SK-N-SH treated with all-trans-retinoic acid at 6 μM for 48 hours (cell line): ENCODE measurements around the gene KRTAP5-6.

Experiments
- ATAC-seq: fragments of 200-7000 bp; cut with Tn5 transposase; 3 replicates; pipeline ENCODE4 v1.9.1; 2020; ENCODE audit warnings: mild to moderate bottlenecking, moderate library complexity
- BACH2 ChIP-seq: fragments of 250-450 bp; sonication (Bioruptor Pico); IDR thresholded peaks from 2 replicates; pipeline ENCODE4 v1.9.0; 2021; ENCODE audit warnings: mild to moderate bottlenecking, borderline replicate concordance
- CSDC2 ChIP-seq: fragments of 250-450 bp; sonication (Bioruptor Pico); IDR thresholded peaks from 2 replicates; pipeline ENCODE4 v1.5.0; 2020; ENCODE audit warnings: mild to moderate bottlenecking, moderate library complexity
- ESRRG ChIP-seq: fragments of 250-450 bp; sonication (Bioruptor Pico); IDR thresholded peaks from 2 replicates; pipeline ENCODE4 v1.6.1; 2021; ENCODE audit warnings: mild to moderate bottlenecking
- ISL1 ChIP-seq: fragments of 250-450 bp; sonication (Bioruptor Pico); IDR thresholded peaks from 2 replicates; pipeline ENCODE4 v2.1.2; 2022; ENCODE audit warnings: mild to moderate bottlenecking, moderate library complexity
- OSR1 ChIP-seq: fragments of 250-450 bp; sonication (Bioruptor Pico); IDR thresholded peaks from 2 replicates; pipeline ENCODE4 v1.8.0; 2022; ENCODE audit warnings: moderate library complexity, mild to moderate bottlenecking, inconsistent platforms
- PPARA ChIP-seq: fragments of 250-450 bp; sonication (Bioruptor Pico); IDR thresholded peaks from 2 replicates; pipeline ENCODE4 v1.5.0; 2020; ENCODE audit warnings: mild to moderate bottlenecking, borderline replicate concordance
- SNAI2 ChIP-seq: fragments of 250-450 bp; sonication (Bioruptor Pico); IDR thresholded peaks from 2 replicates; pipeline ENCODE4 v1.5.0; 2020; ENCODE audit warnings: mild to moderate bottlenecking, moderate library complexity
- TCF4 ChIP-seq: fragments of 250-450 bp; sonication (Bioruptor Pico); IDR thresholded peaks from 2 replicates; pipeline ENCODE4 v1.8.0; 2021; ENCODE audit warnings: mild to moderate bottlenecking, moderate library complexity, borderline replicate concordance
- TOX ChIP-seq: fragments of 250-450 bp; sonication (Bioruptor Pico); IDR thresholded peaks from 2 replicates; pipeline ENCODE4 v1.8.0; 2021; ENCODE audit warnings: mild to moderate bottlenecking, moderate library complexity, borderline replicate concordance
- ZC3H10 ChIP-seq: fragments of 250-450 bp; sonication (Bioruptor Pico); IDR thresholded peaks from 2 replicates; pipeline ENCODE4 v1.5.1; 2021; ENCODE audit warnings: mild to moderate bottlenecking, moderate library complexity
- ZFP3 ChIP-seq: fragments of 250-450 bp; sonication (Bioruptor Pico); IDR thresholded peaks from 2 replicates; pipeline ENCODE4 v1.5.0; 2020; ENCODE audit warnings: mild to moderate bottlenecking, moderate library complexity
- ZFP30 ChIP-seq: fragments of 450-650 bp; formaldehyde crosslinking; IDR thresholded peaks from 2 replicates; pipeline ENCODE4 v1.5.0; 2022; ENCODE audit warnings: mild to moderate bottlenecking, moderate library complexity
- ZNF70 ChIP-seq: fragments of 450-650 bp; formaldehyde crosslinking; IDR thresholded peaks from 2 replicates; pipeline ENCODE4 v1.5.0; 2020; ENCODE audit warnings: mild to moderate bottlenecking, moderate library complexity
- ZNF8 ChIP-seq: fragments of 450-650 bp; formaldehyde crosslinking; IDR thresholded peaks from 2 replicates; pipeline ENCODE4 v1.5.0; 2020; ENCODE audit warnings: mild to moderate bottlenecking, moderate library complexity
- TF ChIP-seq, protein P1 (sequence below): fragments of 250-450 bp; sonication (Bioruptor Pico); IDR thresholded peaks from 2 replicates; pipeline ENCODE4 v1.8.0; 2021; ENCODE audit warnings: low read depth, mild to moderate bottlenecking, moderate library complexity, borderline replicate concordance
- TF ChIP-seq, protein P2 (sequence below): fragments of 250-450 bp; sonication (Bioruptor Pico); IDR thresholded peaks from 2 replicates; pipeline ENCODE4 v1.5.0; 2020; ENCODE audit warnings: mild to moderate bottlenecking, moderate library complexity
- TF ChIP-seq, protein P3 (sequence below): fragments of 250-450 bp; sonication (Bioruptor Pico); IDR thresholded peaks from 2 replicates; pipeline ENCODE4 v1.5.1; 2020; ENCODE audit warnings: low read depth, mild to moderate bottlenecking, moderate library complexity
- TF ChIP-seq, protein P4 (sequence below): fragments of 250-450 bp; sonication (Bioruptor Pico); IDR thresholded peaks from 2 replicates; pipeline ENCODE4 v1.5.1; 2021; ENCODE audit warnings: mild to moderate bottlenecking, moderate library complexity
- TF ChIP-seq, protein P5 (sequence below): fragments of 250-450 bp; sonication (Bioruptor Pico); IDR thresholded peaks from 2 replicates; pipeline ENCODE4 v1.8.0; 2020; ENCODE audit warnings: mild to moderate bottlenecking, moderate library complexity, borderline replicate concordance

The KRTAP5-6 gene

GRCh38 chr11:1742869-1743584 is 46.0 kb downstream of the KRTAP5-6 start:
- TF ChIP-seq TCF4 (CRISPR knock-in tag) (no peak), ZFP3 (CRISPR knock-in tag) (no peak), OSR1 (CRISPR knock-in tag) (no peak), ESRRG (CRISPR knock-in tag) (no peak), BACH2 (no peak), SNAI2 (no peak), ISL1 (CRISPR knock-in tag) (no peak), CSDC2 (CRISPR knock-in tag) (no peak), ZC3H10 (no peak), PPARA (no peak), ZFP30 (no peak), TOX (no peak)
- TF ChIP-seq, protein P1, sequence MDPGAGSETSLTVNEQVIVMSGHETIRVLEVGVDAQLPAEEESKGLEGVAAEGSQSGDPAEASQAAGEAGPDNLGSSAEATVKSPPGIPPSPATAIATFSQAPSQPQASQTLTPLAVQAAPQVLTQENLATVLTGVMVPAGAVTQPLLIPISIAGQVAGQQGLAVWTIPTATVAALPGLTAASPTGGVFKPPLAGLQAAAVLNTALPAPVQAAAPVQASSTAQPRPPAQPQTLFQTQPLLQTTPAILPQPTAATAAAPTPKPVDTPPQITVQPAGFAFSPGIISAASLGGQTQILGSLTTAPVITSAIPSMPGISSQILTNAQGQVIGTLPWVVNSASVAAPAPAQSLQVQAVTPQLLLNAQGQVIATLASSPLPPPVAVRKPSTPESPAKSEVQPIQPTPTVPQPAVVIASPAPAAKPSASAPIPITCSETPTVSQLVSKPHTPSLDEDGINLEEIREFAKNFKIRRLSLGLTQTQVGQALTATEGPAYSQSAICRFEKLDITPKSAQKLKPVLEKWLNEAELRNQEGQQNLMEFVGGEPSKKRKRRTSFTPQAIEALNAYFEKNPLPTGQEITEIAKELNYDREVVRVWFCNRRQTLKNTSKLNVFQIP (CRISPR knock-in tag): no peak
- TF ChIP-seq, protein P2, sequence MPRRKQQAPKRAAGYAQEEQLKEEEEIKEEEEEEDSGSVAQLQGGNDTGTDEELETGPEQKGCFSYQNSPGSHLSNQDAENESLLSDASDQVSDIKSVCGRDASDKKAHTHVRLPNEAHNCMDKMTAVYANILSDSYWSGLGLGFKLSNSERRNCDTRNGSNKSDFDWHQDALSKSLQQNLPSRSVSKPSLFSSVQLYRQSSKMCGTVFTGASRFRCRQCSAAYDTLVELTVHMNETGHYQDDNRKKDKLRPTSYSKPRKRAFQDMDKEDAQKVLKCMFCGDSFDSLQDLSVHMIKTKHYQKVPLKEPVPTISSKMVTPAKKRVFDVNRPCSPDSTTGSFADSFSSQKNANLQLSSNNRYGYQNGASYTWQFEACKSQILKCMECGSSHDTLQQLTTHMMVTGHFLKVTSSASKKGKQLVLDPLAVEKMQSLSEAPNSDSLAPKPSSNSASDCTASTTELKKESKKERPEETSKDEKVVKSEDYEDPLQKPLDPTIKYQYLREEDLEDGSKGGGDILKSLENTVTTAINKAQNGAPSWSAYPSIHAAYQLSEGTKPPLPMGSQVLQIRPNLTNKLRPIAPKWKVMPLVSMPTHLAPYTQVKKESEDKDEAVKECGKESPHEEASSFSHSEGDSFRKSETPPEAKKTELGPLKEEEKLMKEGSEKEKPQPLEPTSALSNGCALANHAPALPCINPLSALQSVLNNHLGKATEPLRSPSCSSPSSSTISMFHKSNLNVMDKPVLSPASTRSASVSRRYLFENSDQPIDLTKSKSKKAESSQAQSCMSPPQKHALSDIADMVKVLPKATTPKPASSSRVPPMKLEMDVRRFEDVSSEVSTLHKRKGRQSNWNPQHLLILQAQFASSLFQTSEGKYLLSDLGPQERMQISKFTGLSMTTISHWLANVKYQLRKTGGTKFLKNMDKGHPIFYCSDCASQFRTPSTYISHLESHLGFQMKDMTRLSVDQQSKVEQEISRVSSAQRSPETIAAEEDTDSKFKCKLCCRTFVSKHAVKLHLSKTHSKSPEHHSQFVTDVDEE (CRISPR knock-in tag): no peak
- TF ChIP-seq, protein P3, sequence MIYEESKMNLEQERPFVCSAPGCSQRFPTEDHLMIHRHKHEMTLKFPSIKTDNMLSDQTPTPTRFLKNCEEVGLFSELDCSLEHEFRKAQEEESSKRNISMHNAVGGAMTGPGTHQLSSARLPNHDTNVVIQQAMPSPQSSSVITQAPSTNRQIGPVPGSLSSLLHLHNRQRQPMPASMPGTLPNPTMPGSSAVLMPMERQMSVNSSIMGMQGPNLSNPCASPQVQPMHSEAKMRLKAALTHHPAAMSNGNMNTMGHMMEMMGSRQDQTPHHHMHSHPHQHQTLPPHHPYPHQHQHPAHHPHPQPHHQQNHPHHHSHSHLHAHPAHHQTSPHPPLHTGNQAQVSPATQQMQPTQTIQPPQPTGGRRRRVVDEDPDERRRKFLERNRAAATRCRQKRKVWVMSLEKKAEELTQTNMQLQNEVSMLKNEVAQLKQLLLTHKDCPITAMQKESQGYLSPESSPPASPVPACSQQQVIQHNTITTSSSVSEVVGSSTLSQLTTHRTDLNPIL: no peak
- TF ChIP-seq, protein P4, sequence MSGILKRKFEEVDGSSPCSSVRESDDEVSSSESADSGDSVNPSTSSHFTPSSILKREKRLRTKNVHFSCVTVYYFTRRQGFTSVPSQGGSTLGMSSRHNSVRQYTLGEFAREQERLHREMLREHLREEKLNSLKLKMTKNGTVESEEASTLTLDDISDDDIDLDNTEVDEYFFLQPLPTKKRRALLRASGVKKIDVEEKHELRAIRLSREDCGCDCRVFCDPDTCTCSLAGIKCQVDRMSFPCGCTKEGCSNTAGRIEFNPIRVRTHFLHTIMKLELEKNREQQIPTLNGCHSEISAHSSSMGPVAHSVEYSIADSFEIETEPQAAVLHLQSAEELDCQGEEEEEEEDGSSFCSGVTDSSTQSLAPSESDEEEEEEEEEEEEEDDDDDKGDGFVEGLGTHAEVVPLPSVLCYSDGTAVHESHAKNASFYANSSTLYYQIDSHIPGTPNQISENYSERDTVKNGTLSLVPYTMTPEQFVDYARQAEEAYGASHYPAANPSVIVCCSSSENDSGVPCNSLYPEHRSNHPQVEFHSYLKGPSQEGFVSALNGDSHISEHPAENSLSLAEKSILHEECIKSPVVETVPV (CRISPR knock-in tag): no peak
- TF ChIP-seq, protein P5, sequence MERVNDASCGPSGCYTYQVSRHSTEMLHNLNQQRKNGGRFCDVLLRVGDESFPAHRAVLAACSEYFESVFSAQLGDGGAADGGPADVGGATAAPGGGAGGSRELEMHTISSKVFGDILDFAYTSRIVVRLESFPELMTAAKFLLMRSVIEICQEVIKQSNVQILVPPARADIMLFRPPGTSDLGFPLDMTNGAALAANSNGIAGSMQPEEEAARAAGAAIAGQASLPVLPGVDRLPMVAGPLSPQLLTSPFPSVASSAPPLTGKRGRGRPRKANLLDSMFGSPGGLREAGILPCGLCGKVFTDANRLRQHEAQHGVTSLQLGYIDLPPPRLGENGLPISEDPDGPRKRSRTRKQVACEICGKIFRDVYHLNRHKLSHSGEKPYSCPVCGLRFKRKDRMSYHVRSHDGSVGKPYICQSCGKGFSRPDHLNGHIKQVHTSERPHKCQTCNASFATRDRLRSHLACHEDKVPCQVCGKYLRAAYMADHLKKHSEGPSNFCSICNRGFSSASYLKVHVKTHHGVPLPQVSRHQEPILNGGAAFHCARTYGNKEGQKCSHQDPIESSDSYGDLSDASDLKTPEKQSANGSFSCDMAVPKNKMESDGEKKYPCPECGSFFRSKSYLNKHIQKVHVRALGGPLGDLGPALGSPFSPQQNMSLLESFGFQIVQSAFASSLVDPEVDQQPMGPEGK: no peak
- ATAC-seq: no peak

GRCh38 chr11:1743585-1744136 is 46.7 kb downstream of the KRTAP5-6 start:
- TF ChIP-seq, protein P4 (CRISPR knock-in tag): no peak
- TF ChIP-seq, protein P1 (CRISPR knock-in tag): no peak
- no peak for TF ChIP-seq ZNF70
- TF ChIP-seq, protein P5: no peak
- no peak for TF ChIP-seq ESRRG (CRISPR knock-in tag)
- no peak for TF ChIP-seq ZNF8
- TF ChIP-seq TOX: no peak
- TF ChIP-seq BACH2: no peak
- no peak for TF ChIP-seq TCF4 (CRISPR knock-in tag)
- no peak for TF ChIP-seq ZFP3 (CRISPR knock-in tag)
- TF ChIP-seq PPARA: no peak
- ATAC-seq: no peak
